Astrocyte (in vitro differentiated cells and primary cell): ENCODE measurements around the gene KLRC4.
"Not testable (repeated sequence)": the region's sequence is repeated elsewhere in the genome, so short reads cannot be mapped to it uniquely, and the experiment has no call there.

ENCODE experiments used
- CTCF ChIP-seq: IDR thresholded peaks from 2 replicates; pipeline ENCODE4 v1.5.1; 2011; ENCODE audit warnings: low read depth, mild to moderate bottlenecking, inconsistent platforms, low read length, moderate library complexity; ENCODE audit not compliant: insufficient read depth
- EZH2 ChIP-seq: IDR thresholded peaks from 2 replicates; pipeline ENCODE4 v1.6.1; 2012; ENCODE audit warnings: mild to moderate bottlenecking, low read length, inconsistent platforms; ENCODE audit not compliant: insufficient read depth

- TF ChIP-seq CTCF, EZH2: not testable (repeated sequence)
Observed at GRCh38 chr12:10378737-10379136, 30.8 kb downstream of the KLRC4 start.
